GM18867 (cell line): ENCODE data around the gene MAP2K6.

ENCODE experiments used
- ATAC-seq: cut with Tn5 transposase; IDR thresholded peaks from one replicate; pipeline ENCODE4 v1.9.1; 2021; ENCODE audit warnings: mild to moderate bottlenecking, moderate library complexity; ENCODE audit not compliant: unreplicated experiment

Gene MAP2K6

DNA sequence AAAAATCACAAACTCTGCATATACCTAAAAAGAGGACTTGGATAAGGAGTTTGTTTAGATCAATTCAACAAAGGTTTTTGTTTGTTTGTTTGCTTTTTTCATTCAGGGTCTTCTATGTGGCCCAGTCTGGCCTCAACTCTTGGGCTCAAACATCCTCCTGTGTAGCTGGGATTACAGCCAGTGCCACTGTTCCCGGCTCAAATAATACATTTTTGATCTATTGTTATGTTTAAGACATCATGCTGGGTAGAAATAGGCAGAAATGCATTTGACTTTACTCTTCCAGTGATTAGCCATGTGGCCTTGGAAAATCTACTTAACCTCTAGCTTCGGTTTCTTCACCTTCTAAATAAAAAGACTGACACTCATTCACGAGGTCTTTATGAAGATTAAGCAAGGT lies 11.5 kb downstream of the MAP2K6 start:
- no peak for ATAC-seq

GRCh38 chr17:69427486-69428197 lies 13.1 kb downstream of the MAP2K6 start:
- ATAC-seq, result no peak

DNA sequence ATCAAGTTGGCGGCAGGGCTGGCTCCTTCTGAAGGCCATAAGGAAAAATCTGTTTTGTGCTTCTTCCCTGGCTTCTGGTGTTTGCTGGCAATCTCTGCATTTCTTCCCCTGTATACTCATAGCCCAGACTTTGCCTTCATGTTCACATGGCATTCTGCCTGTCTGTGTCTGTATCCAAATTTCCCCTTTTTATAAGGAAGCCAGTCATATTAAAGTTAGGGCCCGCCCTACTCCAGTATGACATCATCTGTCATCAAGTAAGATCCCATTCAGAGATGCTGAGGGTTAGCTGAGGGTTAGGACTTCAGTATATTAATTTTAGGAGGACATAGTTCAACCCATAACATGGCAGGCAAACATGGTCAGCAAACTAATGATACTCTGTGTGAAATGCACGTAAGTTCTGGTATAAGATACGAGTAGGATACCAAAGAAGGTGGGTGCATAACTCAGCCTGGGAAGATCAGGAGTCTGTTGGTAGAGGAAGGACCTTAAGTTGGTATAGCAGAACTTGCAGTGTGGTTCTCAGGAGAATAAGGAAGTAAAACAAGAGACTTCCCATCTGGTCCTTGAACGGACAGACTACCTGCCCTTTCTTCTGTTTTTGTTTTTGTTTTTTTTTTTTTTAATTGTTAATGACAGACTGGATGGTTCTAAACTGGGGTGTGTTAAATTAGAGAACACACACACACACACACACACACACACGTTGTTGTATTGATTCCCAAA lies 13.9 kb downstream of the MAP2K6 start:
- ATAC-seq, result no peak

DNA sequence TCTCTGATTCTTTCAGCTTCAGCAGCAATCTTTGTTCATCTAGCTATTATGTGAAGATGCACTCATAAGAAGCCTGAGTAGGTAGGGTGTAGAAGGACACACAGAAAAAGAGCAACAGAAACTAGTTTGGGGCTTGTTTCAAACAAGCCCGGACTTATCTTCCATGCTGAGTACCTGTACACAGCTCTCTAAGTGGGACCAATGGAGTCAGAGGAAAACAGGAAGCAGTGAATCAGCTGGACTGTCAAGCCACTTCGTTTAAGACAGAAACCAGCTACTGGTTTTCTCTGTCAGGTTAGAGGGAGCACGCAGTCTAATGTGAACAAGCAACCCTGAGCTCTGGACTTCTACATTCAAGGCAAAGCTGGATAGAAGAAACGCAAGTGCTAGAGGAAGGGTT lies 16.0 kb downstream of the MAP2K6 start:
- ATAC-seq, result no peak

- ATAC-seq, result no peak
These were observed 17.3 kb downstream of the MAP2K6 start for GRCh38 chr17:69431835-69432234.

- no peak for ATAC-seq
These were observed 18.6 kb downstream of the MAP2K6 start for GRCh38 chr17:69433093-69433492.

GRCh38 chr17:69434164-69434579 lies 19.7 kb downstream of the MAP2K6 start:
- ATAC-seq, result no peak

DNA sequence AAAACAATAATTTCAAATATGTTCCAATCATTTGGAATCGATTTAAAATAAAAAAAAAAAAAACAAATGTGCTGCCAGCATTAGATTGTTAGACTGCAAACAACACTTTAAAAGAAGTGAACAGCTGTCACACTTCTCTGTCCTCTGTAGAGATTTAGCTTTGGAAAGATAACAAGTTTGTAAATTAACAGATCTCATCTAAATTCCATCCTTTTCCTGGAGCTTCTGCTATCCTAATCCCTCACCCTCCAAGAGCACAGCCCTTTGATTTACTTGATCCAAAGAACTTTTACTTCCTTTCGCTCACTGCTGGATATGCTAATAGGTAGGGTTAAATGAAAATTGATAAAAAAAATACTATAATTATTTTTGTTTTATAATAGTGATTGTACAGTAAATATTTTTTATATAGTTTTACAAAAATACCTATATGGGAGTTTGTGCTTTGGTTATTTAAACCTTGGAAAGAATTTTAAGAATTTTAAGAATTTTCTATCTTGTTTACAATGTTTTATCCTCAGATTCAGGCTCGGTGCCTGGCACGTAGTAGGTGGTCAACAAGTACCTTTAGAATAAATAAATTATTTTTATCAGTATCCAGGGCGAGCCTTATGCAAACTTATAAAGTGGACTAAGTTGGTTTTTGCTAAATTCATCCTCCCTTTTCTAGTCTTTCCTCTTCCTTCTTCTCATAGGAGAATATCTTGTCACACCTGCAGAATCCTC lies 21.6 kb downstream of the MAP2K6 start:
- no peak for ATAC-seq

GRCh38 chr17:69437475-69437874 lies 23.0 kb downstream of the MAP2K6 start:
- no peak for ATAC-seq

GRCh38 chr17:69438776-69439175 lies 24.3 kb downstream of the MAP2K6 start:
- no peak for ATAC-seq

DNA sequence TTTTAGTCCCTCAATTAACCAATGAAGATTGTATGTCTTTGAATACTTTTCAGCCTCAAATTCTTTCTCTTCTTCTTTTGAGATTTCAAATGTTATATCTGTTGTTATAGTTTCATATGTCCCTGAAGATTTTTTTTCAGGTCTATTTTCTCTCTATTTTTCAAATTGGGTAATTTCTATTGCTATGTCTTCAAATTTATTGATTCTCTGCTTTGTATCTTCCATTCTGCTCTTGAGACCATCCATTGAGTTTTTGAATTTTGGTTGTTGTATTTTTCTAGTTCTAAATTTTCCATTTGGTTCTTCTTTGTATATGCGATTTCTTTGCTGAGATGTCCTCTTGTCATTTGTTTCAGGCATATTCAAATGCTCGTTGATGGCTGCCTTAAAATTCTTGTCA lies 26.7 kb downstream of the MAP2K6 start:
- no peak for ATAC-seq

- no peak for ATAC-seq
These were observed 28.6 kb downstream of the MAP2K6 start for GRCh38 chr17:69443138-69443537.

DNA sequence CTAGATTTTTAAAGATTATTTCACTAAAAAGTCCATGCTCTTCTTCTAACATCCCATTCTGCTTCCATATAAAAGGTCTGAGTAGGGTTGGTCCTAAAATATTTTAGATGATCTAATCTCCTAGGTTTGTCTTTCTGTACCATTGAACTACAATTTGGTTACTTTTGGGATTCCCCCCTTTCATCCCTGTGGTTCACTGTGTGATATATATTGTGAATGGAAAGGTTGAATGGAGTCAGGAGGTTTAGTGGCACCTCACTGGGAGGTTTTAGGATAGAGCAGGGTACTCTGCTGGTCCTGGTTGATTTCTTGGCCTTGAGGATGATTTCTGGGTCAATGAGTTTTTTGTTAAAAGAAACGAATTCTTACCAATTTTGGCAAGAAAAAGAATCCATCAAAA lies 29.5 kb downstream of the MAP2K6 start:
- ATAC-seq, result no peak

- ATAC-seq, result no peak
These were observed 30.6 kb downstream of the MAP2K6 start for GRCh38 chr17:69445132-69445531.

DNA sequence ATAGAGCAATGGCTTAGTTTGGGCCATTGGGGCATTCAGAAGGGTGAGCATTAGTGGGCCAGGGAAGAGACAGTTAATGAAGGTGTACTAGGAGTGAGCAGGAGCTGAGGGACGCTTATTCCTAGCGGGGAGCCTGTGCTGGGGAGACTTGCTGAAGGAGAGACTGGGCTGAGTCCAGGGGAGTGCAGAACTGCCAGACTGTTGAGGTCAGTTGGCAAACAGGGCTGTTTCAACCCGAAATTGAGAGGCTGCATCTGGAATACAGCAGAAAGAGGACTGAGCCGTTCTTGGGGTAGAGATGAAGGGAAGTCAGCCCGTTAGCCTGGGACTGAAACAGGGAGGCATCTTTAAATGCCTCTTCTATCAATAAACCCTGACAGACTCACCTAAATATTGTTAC lies 33.2 kb downstream of the MAP2K6 start:
- ATAC-seq, result no peak

GRCh38 chr17:69448431-69449102 lies 34.1 kb downstream of the MAP2K6 start:
- ATAC-seq, result no peak

- no peak for ATAC-seq
These were observed 35.6 kb downstream of the MAP2K6 start for GRCh38 chr17:69450131-69450530.

GRCh38 chr17:69450918-69451317 lies 36.4 kb downstream of the MAP2K6 start:
- no peak for ATAC-seq

- peak; percentile 87 for ATAC-seq
These were observed 37.2 kb downstream of the MAP2K6 start for GRCh38 chr17:69451416-69452394.

DNA sequence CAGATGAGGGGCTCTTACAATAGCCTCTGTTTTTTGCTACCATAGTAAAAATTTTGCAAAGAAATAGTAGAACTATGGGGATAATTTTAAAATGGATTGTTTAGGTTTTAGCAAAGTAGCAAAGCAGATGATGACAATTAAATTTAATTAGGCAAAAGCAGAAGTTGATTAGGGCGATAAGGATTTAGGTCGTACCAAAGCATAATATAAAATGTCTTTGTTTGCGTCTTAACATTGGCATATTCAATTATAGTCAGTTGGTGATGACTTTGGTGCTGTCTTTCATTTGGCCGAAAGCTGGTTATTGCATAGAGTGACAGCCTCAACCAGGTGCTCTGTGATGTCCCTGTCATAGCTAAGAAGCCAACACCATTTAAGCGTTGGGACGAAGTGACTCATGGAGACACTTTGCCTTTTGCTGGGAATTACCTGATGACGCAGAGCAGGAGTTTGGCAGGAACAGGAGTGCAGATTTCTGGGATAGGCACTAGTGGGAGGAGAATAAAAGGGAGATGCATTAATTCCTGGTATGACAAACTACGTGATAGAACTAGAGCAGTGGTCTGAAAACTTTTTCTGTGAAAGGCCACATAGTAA lies 38.3 kb downstream of the MAP2K6 start:
- no peak for ATAC-seq
